Stimulated activated CD4-positive, alpha-beta T cell treated with anti-CD3 and anti-CD28 coated beads, Interleukin-15, amount 100 ng/mL, for 24 hours (primary cell): ENCODE results near the gene WIPF2.
"Not testable (repeated sequence)": the region's sequence is repeated elsewhere in the genome, so short reads cannot be mapped to it uniquely, and the experiment has no call there.

Experiments used
- DNase-seq: peaks from one replicate; pipeline ENCODE4 v3.0.0-alpha.2; 2020

WIPF2 gene

DNA sequence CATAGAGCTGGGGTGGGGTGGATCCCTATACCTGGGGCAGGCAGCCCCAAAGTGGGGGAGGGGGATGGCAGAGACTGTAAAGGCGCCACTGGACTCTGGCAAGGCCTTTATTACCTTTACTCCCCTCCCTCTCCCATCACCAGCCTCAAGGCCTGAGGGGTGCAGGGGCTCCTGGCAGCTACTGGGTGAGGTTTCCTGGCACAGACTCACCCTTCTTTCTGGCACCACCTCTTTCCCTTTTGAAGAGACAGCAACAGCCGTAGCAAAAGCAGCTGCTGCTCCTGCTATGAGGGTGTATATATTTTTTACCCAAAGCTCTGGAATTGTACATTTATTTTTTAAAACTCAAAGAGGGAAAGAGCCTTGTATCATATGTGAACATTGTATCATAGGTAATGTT lies 24.3 kb upstream of the WIPF2 start:
- DNase-seq = no peak

GRCh38 chr17:40197550-40197949 lies 21.6 kb upstream of the WIPF2 start:
- no peak for DNase-seq

DNA sequence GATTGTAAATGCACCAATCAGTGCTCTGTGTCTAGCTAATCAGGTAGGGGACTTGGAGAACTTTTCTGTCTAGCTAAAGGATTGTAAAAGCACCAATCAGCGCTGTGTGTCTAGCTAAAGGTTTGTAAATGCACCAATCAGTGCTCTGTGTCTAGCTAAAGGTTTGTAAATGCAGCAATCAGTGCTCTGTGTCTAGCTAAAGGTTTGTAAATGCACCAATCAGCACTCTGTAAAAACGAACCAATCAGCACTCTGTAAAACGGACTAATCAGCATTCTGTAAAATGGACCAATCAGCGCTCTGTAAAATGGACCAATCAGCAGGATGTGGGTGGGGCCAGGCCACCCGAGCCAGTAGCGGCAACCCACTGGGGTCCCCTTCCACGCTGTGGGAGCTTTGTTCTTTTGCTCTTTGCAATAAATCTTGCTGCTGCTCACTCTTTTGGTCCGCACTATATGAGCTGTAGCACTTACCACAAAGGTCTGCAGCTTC lies 21.1 kb upstream of the WIPF2 start:
- DNase-seq = peak; percentile 39

DNA sequence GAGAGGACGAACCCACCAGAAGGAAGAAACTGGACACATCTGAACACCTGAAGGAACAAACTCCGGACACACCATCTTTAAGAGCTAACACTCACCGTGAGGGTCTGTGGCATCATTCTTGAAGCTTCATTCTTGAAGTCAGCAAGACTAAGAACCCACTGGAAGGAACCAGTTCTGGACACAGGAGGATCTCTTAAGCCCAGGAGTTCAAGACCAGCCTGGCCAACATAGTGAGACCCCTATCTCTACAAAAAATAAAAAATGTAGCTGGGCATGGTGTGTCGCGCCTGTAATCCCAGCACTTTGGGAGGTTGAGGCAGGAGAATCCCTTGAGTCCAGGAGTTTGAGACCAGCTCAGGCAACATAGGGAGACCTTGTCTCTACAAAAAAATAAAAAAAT lies 20.5 kb upstream of the WIPF2 start:
- no peak for DNase-seq

GRCh38 chr17:40203131-40203530 lies 16.0 kb upstream of the WIPF2 start:
- no peak for DNase-seq

DNA sequence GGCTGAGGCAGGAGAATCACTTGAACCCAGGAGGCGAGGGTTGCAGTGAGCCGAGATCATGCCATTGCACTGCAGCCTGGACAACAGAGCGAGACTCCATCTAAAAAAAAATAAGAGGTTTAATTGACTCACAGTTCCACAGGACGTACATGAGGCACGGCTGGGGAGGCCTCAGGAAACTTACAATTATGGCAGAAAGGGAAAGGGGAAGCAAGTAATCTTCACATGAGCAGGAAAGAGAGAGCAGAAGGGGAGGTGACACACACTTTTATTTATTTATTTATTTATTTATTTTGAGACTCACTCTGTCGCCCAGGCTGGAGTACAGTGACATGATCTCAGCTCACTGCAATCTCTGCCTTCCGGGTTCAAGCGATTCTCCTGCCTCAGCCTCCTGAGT lies 12.9 kb upstream of the WIPF2 start:
- DNase-seq = not testable (repeated sequence)

GRCh38 chr17:40209404-40210093 lies 9.6 kb upstream of the WIPF2 start:
- DNase-seq = no peak

DNA sequence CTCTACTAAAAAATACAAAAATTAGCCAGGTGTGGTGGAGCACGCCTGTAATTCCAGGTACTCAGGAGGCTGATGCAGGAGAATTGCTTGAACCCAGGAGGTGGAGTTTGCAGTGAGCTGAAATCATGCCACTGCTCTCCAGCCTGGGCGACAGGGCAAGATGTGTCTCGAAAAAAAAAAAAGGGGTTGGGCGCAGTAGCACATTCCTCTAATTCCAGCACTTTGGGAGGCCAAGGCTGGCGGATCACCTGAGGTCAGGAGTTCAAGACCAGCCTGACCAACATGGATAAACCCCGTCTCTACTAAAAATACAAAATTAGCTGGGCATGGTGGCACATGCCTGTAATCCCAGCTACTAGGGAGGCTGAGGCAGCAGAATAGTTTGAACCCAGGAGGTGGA lies 5.2 kb upstream of the WIPF2 start:
- DNase-seq = not testable (repeated sequence)

DNA sequence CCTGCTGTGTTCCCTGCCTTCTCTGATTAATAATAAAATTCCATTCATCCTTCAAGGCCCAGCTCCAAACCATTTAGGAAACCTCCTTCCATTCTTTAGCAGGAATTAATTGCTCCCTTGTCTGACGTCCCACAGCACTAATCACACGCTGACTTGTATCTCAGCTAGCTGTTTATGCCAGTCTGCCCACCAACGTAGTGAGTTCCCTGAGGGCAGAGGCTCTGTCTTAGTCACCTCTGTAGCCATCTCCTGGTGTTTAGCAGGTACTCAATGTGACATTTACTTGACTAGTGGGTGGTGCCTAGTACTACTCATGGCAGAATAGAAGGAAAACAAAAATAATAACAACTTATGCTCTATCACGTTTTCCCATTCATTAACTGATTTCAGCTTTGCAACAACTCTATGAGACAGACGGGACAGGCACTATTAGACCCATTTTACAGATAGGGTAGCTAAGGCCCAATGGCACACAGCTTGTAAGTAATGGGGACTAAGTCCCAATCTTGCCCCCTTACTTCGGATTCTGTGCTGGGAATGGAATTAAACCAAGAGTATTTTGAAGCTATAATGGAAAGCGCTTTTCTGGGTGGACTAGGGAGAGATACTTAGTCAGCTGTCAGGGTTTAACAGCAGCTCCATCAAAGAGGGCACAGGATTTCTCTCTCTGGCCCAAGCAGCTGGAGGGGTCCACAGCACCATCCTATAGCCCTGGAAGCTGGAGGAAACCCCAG lies 931 bp upstream of the WIPF2 start:
- no peak for DNase-seq

DNA sequence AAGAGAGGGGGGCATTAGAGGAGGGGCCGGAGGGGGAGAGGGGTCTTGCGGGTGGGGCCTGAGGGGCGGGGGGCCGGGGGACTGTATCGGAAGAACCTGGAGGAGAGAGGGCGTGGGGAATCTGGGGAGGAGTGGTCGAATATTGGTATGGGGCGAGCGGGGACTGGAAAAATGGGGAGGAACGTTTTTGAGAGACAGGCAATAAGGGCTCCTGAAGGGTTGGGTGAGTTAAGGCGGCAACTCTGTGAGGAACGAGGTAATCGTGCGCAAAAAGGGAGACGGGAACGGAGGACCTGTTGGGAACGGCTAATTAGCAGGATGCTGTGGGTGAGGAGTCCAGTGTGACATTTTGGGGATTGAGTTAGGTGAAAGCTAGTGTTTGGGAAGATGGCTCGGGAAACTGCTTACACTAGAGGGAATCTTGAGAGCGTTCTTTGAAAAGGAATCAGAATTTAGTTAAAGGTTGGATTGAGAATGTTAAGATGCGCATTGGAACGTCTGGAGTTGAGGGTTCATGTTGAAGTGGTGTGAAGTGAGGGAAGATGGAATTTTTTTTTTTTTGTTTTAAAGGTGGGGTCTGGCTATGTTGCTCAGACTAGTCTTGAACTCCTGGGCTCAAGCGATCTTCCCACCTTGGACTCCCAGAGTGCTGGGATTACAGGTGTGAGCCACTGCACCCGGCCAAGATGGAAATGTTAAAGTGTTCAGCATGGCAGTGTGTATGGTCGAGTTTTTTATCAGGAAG lies 662 bp downstream of the WIPF2 start:
- peak; percentile 49 for DNase-seq

GRCh38 chr17:40224718-40225550 lies 5.8 kb downstream of the WIPF2 start:
- no peak for DNase-seq

DNA sequence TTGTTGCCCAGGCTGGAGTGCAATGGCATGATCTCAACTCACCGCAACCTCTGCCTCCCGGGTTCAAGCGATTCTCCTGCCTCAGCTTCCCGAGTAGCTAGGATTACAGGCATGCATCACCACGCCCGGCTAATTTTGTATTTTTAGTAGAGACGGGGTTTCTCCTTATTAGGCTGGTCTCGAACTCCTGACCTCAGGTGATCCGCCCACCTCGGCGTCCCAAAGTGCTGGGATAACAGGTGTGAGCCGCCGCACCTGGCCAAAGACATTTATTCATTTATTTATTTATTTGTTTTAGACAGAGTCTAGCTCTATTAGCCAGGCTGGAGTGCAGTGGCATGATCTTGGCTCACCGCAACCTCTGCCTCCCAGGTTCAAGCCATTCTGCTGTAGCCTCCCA lies 10.0 kb downstream of the WIPF2 start:
- DNase-seq = not testable (repeated sequence)

DNA sequence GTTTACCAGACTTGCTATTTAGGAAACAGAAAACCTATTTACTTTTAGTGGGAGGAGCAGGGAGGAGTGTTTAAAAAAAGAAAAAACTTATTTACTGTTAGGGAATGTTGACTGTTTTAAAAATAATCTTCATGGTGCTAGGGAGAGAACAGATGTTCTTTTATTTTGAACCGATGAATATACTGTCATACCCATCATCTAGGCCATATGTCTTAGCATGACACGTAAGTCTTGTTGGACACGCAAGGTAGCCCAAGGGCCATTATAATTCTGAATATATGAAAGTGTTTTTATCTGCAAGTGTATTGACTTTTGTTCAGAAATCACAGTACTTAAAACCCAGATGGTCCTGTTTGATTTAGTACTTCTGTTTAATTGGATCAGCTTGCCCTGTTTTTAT lies 11.6 kb downstream of the WIPF2 start:
- DNase-seq = no peak

DNA sequence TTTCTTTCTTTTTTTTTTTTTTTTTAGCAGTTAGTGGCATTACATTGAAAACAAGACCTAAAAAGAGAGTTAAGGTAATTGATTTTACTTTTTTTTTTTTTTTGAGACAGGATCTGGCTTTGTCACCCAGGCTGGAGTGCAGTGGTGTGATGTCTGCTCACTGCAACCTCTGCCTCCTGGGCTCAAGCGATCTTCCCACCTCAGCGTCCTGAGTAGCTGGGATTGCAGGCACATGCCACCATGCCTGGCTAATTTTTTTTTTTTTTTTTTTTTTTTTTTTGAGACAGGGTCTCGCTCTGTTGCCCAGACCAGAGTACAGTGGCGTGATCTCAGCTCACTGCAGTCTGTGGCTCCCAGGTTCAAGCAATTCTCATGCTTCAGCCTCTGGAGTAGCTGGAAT lies 12.8 kb downstream of the WIPF2 start:
- DNase-seq = not testable (repeated sequence)

DNA sequence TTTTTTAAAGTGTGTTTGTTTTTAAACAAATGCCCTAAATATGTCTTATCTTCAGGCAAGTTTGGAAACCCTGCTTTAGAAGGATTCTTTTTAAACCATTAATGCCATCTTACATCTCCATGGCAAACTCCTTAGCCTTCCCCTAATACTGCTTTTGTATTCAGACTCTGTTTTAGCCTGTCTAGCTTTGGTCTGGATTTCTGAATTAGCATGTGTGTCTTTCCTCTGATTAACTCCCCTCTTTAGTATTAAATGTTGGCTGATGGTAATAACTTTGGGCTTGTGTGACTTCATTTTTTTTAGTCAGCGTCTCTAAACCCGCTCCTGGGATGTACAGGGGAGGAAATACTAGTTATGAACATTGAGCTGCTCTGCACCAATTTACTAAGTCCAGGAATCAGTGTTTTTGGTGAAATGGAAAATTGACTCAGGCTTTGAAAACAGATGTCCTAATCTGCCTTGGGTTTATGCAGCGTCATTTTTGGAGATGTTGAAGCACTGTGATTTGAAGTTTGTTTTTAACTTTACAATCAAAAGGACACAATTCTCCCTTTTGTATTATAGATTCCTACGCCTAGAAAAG lies 22.2 kb downstream of the WIPF2 start:
- DNase-seq = no peak

GRCh38 chr17:40242774-40243173 lies 23.7 kb downstream of the WIPF2 start:
- no peak for DNase-seq

DNA sequence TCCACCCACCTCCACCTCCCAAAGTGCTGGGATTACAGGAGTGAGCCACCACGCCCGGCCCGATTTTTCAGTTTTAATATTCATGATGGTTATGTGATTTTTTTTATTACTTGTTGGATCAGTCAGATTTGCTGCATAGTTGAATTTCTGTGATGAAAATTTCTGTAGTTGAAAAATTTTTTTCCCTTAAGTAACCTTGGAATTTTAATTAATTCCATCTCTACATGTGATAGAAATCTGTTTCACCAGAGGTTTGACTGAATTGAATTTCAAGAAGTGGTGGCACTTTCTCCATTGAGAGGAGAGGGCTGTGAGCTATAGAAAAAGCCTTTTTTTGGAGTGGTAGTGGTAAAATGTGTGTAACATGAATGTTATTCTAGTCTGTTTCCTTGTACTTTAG lies 24.7 kb downstream of the WIPF2 start:
- no peak for DNase-seq

GRCh38 chr17:40244255-40244654 lies 25.2 kb downstream of the WIPF2 start:
- DNase-seq = no peak

- DNase-seq = no peak
Measured at GRCh38 chr17:40247926-40248495, 28.9 kb downstream of the WIPF2 start.

DNA sequence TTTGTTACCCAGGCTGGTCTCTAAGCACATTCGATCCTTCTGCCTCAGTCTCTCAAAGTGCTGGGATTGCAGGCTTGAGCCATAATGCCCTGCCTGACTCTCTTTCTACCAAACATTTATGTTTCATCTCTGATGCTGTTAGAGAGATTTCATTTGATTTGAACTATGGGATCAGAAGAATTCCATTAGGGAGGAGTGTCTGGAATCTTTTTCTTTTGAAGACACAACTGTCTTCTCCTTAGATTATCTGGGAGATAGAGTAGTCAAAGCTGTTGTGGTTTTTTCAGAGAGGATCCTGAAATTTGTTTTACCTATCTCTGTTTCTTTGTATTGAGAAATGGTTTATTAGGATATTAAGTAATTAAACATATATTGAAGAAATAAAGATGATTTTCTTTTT lies 29.4 kb downstream of the WIPF2 start:
- DNase-seq = no peak

DNA sequence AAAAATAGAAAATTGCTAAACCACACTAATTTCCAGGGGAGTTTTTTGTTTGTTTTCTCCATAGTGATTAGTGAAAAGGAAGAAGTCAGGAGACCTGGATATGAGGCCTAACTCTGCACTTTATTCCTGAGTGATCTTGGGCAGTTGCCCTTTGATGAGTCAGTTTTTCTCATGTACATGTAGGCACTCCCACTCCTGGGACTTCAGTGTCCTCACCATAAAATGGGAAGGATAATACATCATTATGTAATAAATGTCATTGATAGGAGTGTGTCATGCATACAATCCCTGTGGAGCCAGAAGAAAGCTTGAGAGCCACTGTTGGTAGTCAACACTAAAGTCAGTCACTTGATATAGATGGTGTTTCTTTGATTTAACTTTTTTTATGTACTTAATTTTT lies 32.5 kb downstream of the WIPF2 start:
- no peak for DNase-seq

- DNase-seq = no peak
Measured at GRCh38 chr17:40253565-40253964, 34.5 kb downstream of the WIPF2 start.
